Uterus (tissue), 2 donors: ENCODE data around the gene ZNF48.

ENCODE experiments used
- CTCF ChIP-seq, 4 experiments: fragments of 200-600 bp in 2 of 4; fragments of 450-650 bp in 2 of 4; sonication (generic) in 2 of 4; IDR thresholded peaks; one replicate each; pipeline ENCODE4 v1.5.1; 2016 to 2019; ENCODE audit warnings: antibody characterized with exemption in 4 of 4, mild to moderate bottlenecking in 2 of 4, moderate library complexity in 1 of 4
- POLR2A ChIP-seq, 2 donors: fragments of 450-650 bp; IDR thresholded peaks; one replicate each; pipeline ENCODE4 v1.6.1; 2016; ENCODE audit warnings: antibody characterized with exemption in 2 of 2, mild to moderate bottlenecking in 1 of 2, moderate library complexity in 1 of 2

- TF ChIP-seq POLR2A (IDR thresholded peaks at IDR 0.05) = peak; percentile 65 to 93
- TF ChIP-seq CTCF (IDR thresholded peaks at IDR 0.05) = peak; percentile 24 to 50 (median 31)
Measured at GRCh38 chr16:30445408-30446202, 50.4 kb downstream of the ZNF48 start, which contains the start of gene SEPHS2.
